BE2C (cell line): ENCODE results near the gene MCTP2.

Source experiments
- DNase-seq: peaks from one replicate; pipeline ENCODE4 v3.0.0-alpha.2; 2020
- H3K27me3 ChIP-seq: fragments of 250-450 bp; sonication (Bioruptor Pico); 2 replicates; pipeline ENCODE4 v1.5.1; 2020; ENCODE audit warnings: mild to moderate bottlenecking
- H3K36me3 ChIP-seq: fragments of 250-450 bp; sonication (Bioruptor Pico); 2 replicates; pipeline ENCODE4 v1.5.1; 2020; ENCODE audit warnings: mild to moderate bottlenecking
- H3K4me1 ChIP-seq: fragments of 250-450 bp; sonication (Bioruptor Pico); 2 replicates; pipeline ENCODE4 v1.5.1; 2020
- H3K4me3 ChIP-seq: 2 replicates; pipeline ENCODE4 v1.5.1; 2011; ENCODE audit warnings: low read depth, low read length
- H3K9me3 ChIP-seq: fragments of 250-450 bp; sonication (Bioruptor Pico); 2 replicates; pipeline ENCODE4 v1.5.1; 2020
- TF ChIP-seq, protein P1 (sequence below): IDR thresholded peaks from 2 replicates; pipeline ENCODE4 v1.5.1; 2012; ENCODE audit warnings: mild to moderate bottlenecking, low read depth, low read length

Gene MCTP2

DNA sequence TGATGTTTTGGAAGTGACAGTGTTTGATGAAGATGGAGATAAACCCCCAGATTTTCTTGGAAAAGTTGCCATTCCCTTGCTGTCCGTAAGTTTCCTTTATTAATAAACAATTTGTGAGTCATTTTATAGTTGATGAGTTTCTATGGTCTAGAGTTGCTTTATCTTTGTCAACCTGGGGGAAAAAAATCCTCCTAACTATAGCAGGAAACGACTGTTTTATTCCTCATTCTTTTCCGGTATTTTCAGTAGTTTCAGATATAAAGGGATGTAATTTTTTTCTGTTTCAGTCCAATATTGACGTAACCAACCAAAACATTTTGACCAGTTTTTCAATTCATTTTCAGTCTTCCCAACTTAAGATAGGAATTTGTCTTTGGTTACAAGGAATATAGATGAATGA is 154.1 kb downstream of the MCTP2 start:
- H3K4me1 ChIP-seq, result no peaks in the 10 kb centered on the region
- 0 out of 2 replicates have a peak, but pooled peaks cover 4% of the 10 kb centered on the region for H3K27me3 ChIP-seq
- H3K36me3 ChIP-seq, result no peaks in the 10 kb centered on the region
- no peak overlapping the region for H3K4me3 ChIP-seq
- no peaks in the 10 kb centered on the region for H3K9me3 ChIP-seq
- DNase-seq, result no peak
- TF ChIP-seq, protein P1, sequence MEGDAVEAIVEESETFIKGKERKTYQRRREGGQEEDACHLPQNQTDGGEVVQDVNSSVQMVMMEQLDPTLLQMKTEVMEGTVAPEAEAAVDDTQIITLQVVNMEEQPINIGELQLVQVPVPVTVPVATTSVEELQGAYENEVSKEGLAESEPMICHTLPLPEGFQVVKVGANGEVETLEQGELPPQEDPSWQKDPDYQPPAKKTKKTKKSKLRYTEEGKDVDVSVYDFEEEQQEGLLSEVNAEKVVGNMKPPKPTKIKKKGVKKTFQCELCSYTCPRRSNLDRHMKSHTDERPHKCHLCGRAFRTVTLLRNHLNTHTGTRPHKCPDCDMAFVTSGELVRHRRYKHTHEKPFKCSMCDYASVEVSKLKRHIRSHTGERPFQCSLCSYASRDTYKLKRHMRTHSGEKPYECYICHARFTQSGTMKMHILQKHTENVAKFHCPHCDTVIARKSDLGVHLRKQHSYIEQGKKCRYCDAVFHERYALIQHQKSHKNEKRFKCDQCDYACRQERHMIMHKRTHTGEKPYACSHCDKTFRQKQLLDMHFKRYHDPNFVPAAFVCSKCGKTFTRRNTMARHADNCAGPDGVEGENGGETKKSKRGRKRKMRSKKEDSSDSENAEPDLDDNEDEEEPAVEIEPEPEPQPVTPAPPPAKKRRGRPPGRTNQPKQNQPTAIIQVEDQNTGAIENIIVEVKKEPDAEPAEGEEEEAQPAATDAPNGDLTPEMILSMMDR, result no peak

DNA sequence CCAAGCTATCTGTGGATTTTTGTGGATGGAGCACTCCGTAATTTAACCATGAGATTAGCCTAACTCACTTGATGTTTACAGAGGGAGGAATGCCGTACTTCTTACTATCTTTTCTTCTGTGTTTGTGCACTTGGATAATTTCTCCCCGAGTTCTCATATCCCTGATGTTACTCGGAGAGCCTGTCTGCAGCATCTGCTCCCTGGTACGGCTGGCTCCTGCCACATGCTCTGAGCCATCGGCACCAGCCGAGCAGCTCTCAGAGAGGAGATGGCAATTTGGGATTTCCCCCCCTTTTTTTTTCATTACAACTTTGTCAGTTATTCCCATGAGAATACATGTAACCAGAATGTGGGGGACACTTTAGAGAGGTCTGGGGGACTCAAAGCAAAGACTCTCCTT is 155.0 kb downstream of the MCTP2 start:
- DNase-seq, result no peak
- TF ChIP-seq, protein P1, result no peak
- H3K4me1 ChIP-seq, result no peaks in the 10 kb centered on the region
- H3K4me3 ChIP-seq, result no peak overlapping the region
- H3K27me3 ChIP-seq, result 0 out of 2 replicates have a peak, but pooled peaks cover 4% of the 10 kb centered on the region
- H3K9me3 ChIP-seq, result no peaks in the 10 kb centered on the region
- H3K36me3 ChIP-seq, result no peaks in the 10 kb centered on the region

GRCh38 chr15:94387442-94387841 is 156.1 kb downstream of the MCTP2 start:
- H3K27me3 ChIP-seq, result 0 out of 2 replicates have a peak, but pooled peaks cover 4% of the 10 kb centered on the region
- no peaks in the 10 kb centered on the region for H3K36me3 ChIP-seq
- no peak overlapping the region for H3K4me3 ChIP-seq
- no peaks in the 10 kb centered on the region for H3K9me3 ChIP-seq
- TF ChIP-seq, protein P1, result no peak
- no peaks in the 10 kb centered on the region for H3K4me1 ChIP-seq
- DNase-seq, result no peak

GRCh38 chr15:94387849-94388441 is 156.6 kb downstream of the MCTP2 start:
- H3K4me3 ChIP-seq, result no peak overlapping the region
- H3K9me3 ChIP-seq, result no peaks in the 10 kb centered on the region
- H3K4me1 ChIP-seq, result no peaks in the 10 kb centered on the region
- H3K27me3 ChIP-seq, result 0 out of 2 replicates have a peak, but pooled peaks cover 4% of the 10 kb centered on the region
- DNase-seq, result no peak
- TF ChIP-seq, protein P1, result no peak
- H3K36me3 ChIP-seq, result no peaks in the 10 kb centered on the region

DNA sequence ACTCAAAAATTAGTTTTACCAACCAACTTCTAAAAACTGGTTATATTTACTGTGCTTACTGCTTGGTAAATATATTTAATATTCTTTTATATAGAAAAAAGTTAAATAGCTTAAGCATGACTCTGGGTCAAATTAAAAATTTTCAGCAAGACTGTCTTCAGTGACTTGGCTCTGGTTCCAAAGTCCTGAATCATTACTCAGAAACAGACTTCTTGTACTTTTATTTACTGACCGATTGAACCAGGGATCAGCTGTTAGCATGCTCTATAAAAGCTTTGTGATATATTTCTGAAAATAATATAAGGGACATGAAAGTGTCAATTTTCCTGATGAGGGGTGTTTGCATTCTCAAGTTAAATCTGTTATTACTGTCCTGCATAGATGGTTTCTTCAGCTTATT is 164.3 kb downstream of the MCTP2 start:
- Histone ChIP-seq H3K4me3 (no peak overlapping the region), H3K4me1 (no peaks in the 10 kb centered on the region), H3K9me3 (no peaks in the 10 kb centered on the region), H3K27me3 (no peaks in the 10 kb centered on the region), H3K36me3 (no peaks in the 10 kb centered on the region)
- TF ChIP-seq, protein P1, result no peak
- no peak for DNase-seq

DNA sequence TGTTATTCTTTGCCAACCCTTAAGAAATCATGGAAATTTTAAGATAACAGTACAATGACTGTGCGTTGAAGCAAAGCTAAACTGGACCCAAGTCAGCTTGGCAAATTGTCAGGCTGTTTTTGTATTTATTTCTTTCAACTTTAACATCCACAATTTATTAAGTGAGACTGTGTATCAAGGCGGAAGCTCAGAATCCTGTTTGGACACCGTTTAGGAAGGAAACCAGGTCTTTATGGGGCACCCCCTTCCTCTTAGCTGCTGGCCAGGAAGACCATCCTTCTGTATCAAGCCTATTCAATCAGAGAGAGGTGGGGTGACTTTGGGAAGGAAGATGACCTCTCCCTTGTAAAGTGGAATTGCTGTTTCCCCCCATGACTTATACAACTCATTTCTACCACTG is 166.0 kb downstream of the MCTP2 start:
- H3K27me3 ChIP-seq, result no peaks in the 10 kb centered on the region
- no peaks in the 10 kb centered on the region for H3K9me3 ChIP-seq
- TF ChIP-seq, protein P1, result no peak
- no peaks in the 10 kb centered on the region for H3K36me3 ChIP-seq
- no peak for DNase-seq
- no peak overlapping the region for H3K4me3 ChIP-seq
- H3K4me1 ChIP-seq, result no peaks in the 10 kb centered on the region
